OCI-LY3 (cell line): ENCODE data around the gene CASP8AP2.
"Not testable (repeated sequence)": the region's sequence is repeated elsewhere in the genome, so short reads cannot be mapped to it uniquely, and the experiment has no call there.

Source experiments
- H2AFZ ChIP-seq: fragments of 200-600, 300-600 bp; shearing (Covaris generic); 2 replicates; pipeline ENCODE4 v1.6.0; 2014; ENCODE audit warnings: antibody characterized with exemption, low read depth, low read length
- H3K27ac ChIP-seq: fragments of 200-600, 300-600 bp; sonication (generic); 2 replicates; pipeline ENCODE4 v1.5.1; 2014; ENCODE audit warnings: mild to moderate bottlenecking, low read length, moderate library complexity, mixed read lengths
- H3K27me3 ChIP-seq: fragments of 200-600, 300-600 bp; sonication (generic); 2 replicates; pipeline ENCODE4 v1.6.1; 2014; ENCODE audit warnings: low read depth, low read length, mixed read lengths
- H3K36me3 ChIP-seq: fragments of 200-600, 300-600 bp; sonication (generic); replicated peaks from 2 replicates; pipeline ENCODE3; 2014; ENCODE audit warnings: low read depth, low read length, mixed read lengths
- H3K4me1 ChIP-seq: fragments of 300-600, 200-600 bp; sonication (generic); 2 replicates; pipeline ENCODE4 v1.6.1; 2014; ENCODE audit warnings: low read length, mixed read lengths
- H3K4me2 ChIP-seq: fragments of 200-600, 300-600 bp; sonication (generic); 2 replicates; pipeline ENCODE4 v1.6.1; 2014; ENCODE audit warnings: low read length, mixed read lengths
- H3K4me3 ChIP-seq: fragments of 300-600, 200-600 bp; sonication (generic); 2 replicates; pipeline ENCODE4 v1.5.1; 2014; ENCODE audit warnings: antibody characterized with exemption, mild to moderate bottlenecking, low read length, moderate library complexity
- H3K79me2 ChIP-seq: fragments of 300-600, 200-600 bp; shearing (Covaris generic); 2 replicates; pipeline ENCODE4 v1.6.1; 2014; ENCODE audit warnings: mild to moderate bottlenecking, low read length, mixed read lengths
- H3K9ac ChIP-seq: fragments of 300-600, 200-600 bp; shearing (Covaris generic); 2 replicates; pipeline ENCODE4 v1.6.0; 2014; ENCODE audit warnings: mild to moderate bottlenecking, low read length, moderate library complexity
- H3K9me3 ChIP-seq: fragments of 200-600, 300-600 bp; shearing (Covaris generic); 2 replicates; pipeline ENCODE4 v1.6.1; 2014; ENCODE audit warnings: low read length, mixed read lengths; ENCODE audit not compliant: insufficient read depth
- H4K20me1 ChIP-seq: fragments of 200-600, 300-600 bp; sonication (generic); 2 replicates; pipeline ENCODE4 v1.6.1; 2016; ENCODE audit warnings: low read length, mixed read lengths; ENCODE audit not compliant: insufficient read depth
- EZH2phosphoT487 ChIP-seq: fragments of 200-600 bp; shearing (Covaris generic); IDR thresholded peaks from 2 replicates; pipeline ENCODE4 v1.6.1; 2018; ENCODE audit warnings: antibody characterized with exemption, mixed run types, low read depth
- TF ChIP-seq, protein P1 (sequence below): fragments of 200-600, 300-600 bp; sonication (generic); IDR thresholded peaks from 2 replicates; pipeline ENCODE4 v1.5.1; 2014; ENCODE audit warnings: antibody characterized with exemption, low read length, low read depth

CASP8AP2 gene

DNA sequence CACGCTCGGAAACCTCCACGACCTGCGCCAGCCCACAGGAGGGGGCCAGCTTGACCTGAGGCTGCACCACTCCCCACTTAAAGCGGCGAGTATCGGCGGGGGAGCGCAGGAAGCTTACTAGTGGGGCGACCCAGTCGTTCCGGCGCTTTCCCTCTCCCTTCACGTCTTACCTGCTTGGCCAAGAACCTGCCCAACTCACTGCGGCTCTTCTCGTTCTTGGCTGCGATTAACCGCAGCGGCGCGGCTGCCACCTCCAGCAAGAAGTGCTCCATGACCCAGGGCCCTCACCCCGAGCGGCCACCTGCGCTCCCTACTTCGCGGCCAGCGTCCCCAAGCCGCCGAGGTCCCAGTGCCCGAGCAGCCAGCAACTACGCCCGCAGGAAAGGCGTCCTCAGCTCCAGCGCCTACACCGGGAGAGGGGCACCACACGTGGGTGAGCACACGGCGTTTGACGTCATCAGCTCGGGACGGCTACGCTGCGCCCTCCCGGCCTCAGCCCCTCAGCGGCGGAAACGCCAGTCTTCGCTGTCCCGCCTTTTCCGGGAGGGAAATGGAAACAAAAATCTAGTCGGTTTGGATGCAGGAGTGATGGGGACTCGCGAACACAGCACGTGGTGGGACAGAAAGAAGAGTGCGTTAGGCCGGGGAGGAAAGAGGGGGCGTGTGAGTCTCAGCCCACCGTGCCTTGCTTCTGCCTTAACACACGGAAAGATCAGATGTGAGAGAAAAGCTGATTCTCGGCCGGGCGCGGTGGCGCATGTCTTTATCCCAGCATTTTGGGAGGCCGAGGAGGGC is 10.1 kb upstream of the CASP8AP2 start, which contains the start of gene MDN1:
Gene MDN1 (minus strand): TSS at position 459 of the 795 bp plus-strand sequence. CDS start 187 bp downstream, at position 272.
- H3K4me3 ChIP-seq = peak within 1 kb of the TSS; percentile 100
- H2AFZ ChIP-seq = peak within 1 kb of the TSS; percentile 65
- H3K79me2 ChIP-seq = peaks cover 59% of the 10 kb centered on the region

DNA sequence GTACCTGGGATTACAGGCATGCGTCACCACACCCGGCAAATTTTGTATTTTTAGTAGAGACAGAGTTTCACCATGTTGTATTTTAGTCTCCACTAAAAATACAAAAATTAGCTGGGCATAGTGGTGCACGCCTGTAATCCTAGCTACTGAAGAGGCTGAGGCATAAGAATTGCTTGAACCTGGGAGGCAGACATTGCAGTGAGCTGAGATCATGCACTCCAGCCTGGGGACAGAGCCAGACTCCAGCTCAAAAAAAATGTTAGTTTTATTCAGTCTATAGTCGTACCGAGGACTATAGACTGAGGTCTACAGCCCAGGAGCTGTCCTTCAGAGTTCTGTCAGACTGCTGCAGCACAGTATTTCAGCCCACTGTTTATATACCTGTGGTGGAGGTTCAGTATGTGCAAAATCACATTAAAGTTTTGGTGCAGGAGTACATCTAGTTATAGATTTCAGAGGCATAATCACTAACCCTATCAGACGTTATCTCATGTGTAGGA is 3.6 kb upstream of the CASP8AP2 start:
- Histone ChIP-seq H3K79me2 (peaks cover 13% of the 10 kb centered on the region), H3K4me1 (peaks cover 5% of the 10 kb centered on the region), H4K20me1 (no peaks in the 10 kb centered on the region), H3K4me2 (no peak overlapping the region), H3K9ac (no peak overlapping the region), H3K27me3 (no peaks in the 10 kb centered on the region), H3K9me3 (no peaks in the 10 kb centered on the region), H3K27ac (no peak overlapping the region), H3K36me3 (no peaks in the 10 kb centered on the region), H3K4me3 (no peak overlapping the region), H2AFZ (no peak overlapping the region)
- TF ChIP-seq, protein P1, sequence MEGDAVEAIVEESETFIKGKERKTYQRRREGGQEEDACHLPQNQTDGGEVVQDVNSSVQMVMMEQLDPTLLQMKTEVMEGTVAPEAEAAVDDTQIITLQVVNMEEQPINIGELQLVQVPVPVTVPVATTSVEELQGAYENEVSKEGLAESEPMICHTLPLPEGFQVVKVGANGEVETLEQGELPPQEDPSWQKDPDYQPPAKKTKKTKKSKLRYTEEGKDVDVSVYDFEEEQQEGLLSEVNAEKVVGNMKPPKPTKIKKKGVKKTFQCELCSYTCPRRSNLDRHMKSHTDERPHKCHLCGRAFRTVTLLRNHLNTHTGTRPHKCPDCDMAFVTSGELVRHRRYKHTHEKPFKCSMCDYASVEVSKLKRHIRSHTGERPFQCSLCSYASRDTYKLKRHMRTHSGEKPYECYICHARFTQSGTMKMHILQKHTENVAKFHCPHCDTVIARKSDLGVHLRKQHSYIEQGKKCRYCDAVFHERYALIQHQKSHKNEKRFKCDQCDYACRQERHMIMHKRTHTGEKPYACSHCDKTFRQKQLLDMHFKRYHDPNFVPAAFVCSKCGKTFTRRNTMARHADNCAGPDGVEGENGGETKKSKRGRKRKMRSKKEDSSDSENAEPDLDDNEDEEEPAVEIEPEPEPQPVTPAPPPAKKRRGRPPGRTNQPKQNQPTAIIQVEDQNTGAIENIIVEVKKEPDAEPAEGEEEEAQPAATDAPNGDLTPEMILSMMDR = no peak
- no peak for TF ChIP-seq EZH2phosphoT487

More for the DNA sequence above, 10.1 kb upstream of the CASP8AP2 start, which contains the start of gene MDN1:
- H3K36me3 ChIP-seq = no peaks in the 10 kb centered on the region
- H3K27me3 ChIP-seq = no peaks in the 10 kb centered on the region
- peaks cover 12% of the 10 kb centered on the region for H4K20me1 ChIP-seq
- peak within 1 kb of the TSS; percentile 56 for H3K27ac ChIP-seq
- peak within 1 kb of the TSS; percentile 86 for H3K9ac ChIP-seq
- H3K4me2 ChIP-seq = peak within 1 kb of the TSS; percentile 88
- no peak for TF ChIP-seq EZH2phosphoT487
- TF ChIP-seq, protein P1 = no peak
- peaks cover 17% of the 10 kb centered on the region for H3K4me1 ChIP-seq
- no peaks in the 10 kb centered on the region for H3K9me3 ChIP-seq

DNA sequence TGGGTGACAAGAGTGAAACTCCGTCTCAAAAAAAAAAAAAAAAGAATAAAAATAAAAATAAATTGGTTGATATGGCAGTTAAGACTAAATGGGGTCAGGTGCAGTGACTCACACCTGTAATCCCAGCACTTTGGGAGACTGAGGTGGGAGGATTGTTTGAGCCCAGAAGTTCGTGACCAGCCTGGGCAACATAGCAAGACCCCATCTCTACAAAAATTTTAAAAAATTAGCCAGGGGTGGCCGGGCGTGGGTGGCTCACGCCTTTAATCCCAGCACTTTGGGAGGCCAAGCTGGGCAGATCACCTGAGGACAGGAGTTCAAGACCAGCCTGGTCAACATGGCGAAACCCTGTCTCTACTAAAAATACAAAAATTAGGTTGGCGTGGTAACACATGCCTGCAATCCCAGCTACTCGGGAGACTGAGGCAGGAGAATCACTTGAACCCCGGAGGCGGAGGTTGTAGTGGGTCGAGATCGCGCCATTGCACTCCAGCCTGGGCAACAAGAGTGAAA is 1.1 kb upstream of the CASP8AP2 start:
- H3K36me3 ChIP-seq = peaks cover 10% of the 10 kb centered on the region
- peaks cover 16% of the 10 kb centered on the region for H3K79me2 ChIP-seq
- H4K20me1 ChIP-seq, H3K27me3 ChIP-seq, H3K9me3 ChIP-seq, H3K4me1 ChIP-seq: not testable (repeated sequence)
- peak overlapping the region; percentile 95 for H3K4me3 ChIP-seq
- peak overlapping the region; percentile 49 for H3K4me2 ChIP-seq
- H2AFZ ChIP-seq = peak overlapping the region; percentile 76
- H3K9ac ChIP-seq = peak overlapping the region; percentile 86
- H3K27ac ChIP-seq = peak overlapping the region; percentile 65

DNA sequence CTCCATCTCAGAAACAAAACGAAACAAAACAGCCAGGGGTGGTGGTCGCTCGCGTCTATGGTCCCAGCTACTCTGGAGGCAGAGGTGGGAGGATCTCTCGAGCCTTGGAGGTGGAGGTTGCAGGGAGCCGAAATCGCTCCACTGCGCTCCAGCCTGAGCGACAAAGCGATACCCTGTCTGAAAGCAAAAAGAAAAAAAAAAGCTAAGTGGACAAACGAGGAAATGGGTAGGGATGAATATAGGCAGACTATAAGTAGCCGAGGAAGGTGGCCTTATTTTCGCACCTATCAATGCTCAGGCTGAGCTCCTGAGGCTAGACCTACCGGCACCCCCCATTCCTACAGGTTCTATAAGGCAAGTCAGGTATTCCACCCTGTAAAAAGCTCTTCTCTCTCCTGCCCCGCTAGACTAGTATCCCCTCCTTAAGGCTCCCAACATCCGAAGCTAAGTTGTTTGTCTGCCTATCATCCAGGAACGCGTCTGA is 650 bp upstream of the CASP8AP2 start:
- peaks cover 16% of the 10 kb centered on the region for H3K79me2 ChIP-seq
- TF ChIP-seq EZH2phosphoT487 = no peak
- TF ChIP-seq, protein P1 = no peak
- H3K27ac ChIP-seq = peak overlapping the region; percentile 65
- H3K4me2 ChIP-seq = peak overlapping the region; percentile 49
- no peaks in the 10 kb centered on the region for H3K9me3 ChIP-seq
- peak overlapping the region; percentile 76 for H2AFZ ChIP-seq
- no peaks in the 10 kb centered on the region for H3K27me3 ChIP-seq
- H4K20me1 ChIP-seq = no peaks in the 10 kb centered on the region
- peaks cover 6% of the 10 kb centered on the region for H3K4me1 ChIP-seq
- peak overlapping the region; percentile 95 for H3K4me3 ChIP-seq
- peaks cover 10% of the 10 kb centered on the region for H3K36me3 ChIP-seq
- peak overlapping the region; percentile 86 for H3K9ac ChIP-seq
